GM23338 (cell line): Measurements from ENCODE around the gene APBA2. TPM values are rescaled to one million over a fixed set of nuclear protein-coding genes. Genes with fewer than 3 reads are reported as not detected.

Experiments
- ATAC-seq: fragments of 200-7000 bp; cut with Tn5 transposase; 3 replicates; pipeline ENCODE4 v1.9.1; 2020
- DNase-seq: peaks from one replicate; pipeline ENCODE4 v3.0.0-alpha.2; 2015; ENCODE audit warnings: low spot score
- H2AFZ ChIP-seq: fragments of 200-600 bp; sonication (generic); 2 replicates; pipeline ENCODE4 v1.8.0; 2016; ENCODE audit warnings: antibody characterized with exemption, mild to moderate bottlenecking, moderate library complexity
- H3F3A ChIP-seq: fragments of 200-600 bp; sonication (generic); replicated peaks from 2 replicates; pipeline ENCODE4 v1.8.0; 2017; ENCODE audit warnings: antibody characterized with exemption, mixed run types, low read depth
- H3K27ac ChIP-seq: fragments of 200-600 bp; sonication (generic); 2 replicates; pipeline ENCODE4 v1.6.1; 2016; ENCODE audit warnings: low read depth
- H3K27me3 ChIP-seq: fragments of 200-600 bp; sonication (generic); 2 replicates; pipeline ENCODE4 v1.8.0; 2016; ENCODE audit warnings: mild to moderate bottlenecking, mixed run types, moderate library complexity; ENCODE audit not compliant: insufficient read depth
- H3K36me3 ChIP-seq: fragments of 200-600 bp; sonication (generic); 2 replicates; pipeline ENCODE4 v1.8.0; 2016; ENCODE audit warnings: mild to moderate bottlenecking; ENCODE audit not compliant: insufficient read depth
- H3K4me1 ChIP-seq: fragments of 200-600 bp; sonication (generic); 2 replicates; pipeline ENCODE4 v1.8.0; 2016; ENCODE audit warnings: mild to moderate bottlenecking, moderate library complexity; ENCODE audit not compliant: insufficient read depth
- H3K4me2 ChIP-seq: fragments of 200-600 bp; sonication (generic); 2 replicates; pipeline ENCODE4 v1.7.1; 2017; ENCODE audit warnings: mixed run types
- H3K4me3 ChIP-seq: fragments of 200-600 bp; sonication (generic); 2 replicates; pipeline ENCODE4 v1.6.1; 2016; ENCODE audit warnings: mixed run types
- H3K79me2 ChIP-seq: fragments of 200-600 bp; sonication (generic); replicated peaks from 2 replicates; pipeline ENCODE4 v1.8.0; 2017; ENCODE audit warnings: mild to moderate bottlenecking; ENCODE audit not compliant: insufficient read depth
- H3K9me2 ChIP-seq: fragments of 200-600 bp; sonication (generic); 2 replicates; pipeline ENCODE4 v1.8.0; 2017; ENCODE audit not compliant: insufficient read depth
- H4K20me1 ChIP-seq: fragments of 200-600 bp; sonication (generic); replicated peaks from 2 replicates; pipeline ENCODE4 v1.8.0; 2017; ENCODE audit warnings: mild to moderate bottlenecking; ENCODE audit not compliant: insufficient read depth
- H3K27ac Mint-ChIP-seq: 2 replicates; pipeline ENCODE4 v1.8.0; 2020; ENCODE audit warnings: inconsistent platforms, mild to moderate bottlenecking, moderate library complexity, mixed read lengths
- H3K27me3 Mint-ChIP-seq: 3 replicates; pipeline ENCODE4 v1.8.0; 2022; ENCODE audit warnings: low read depth, mild to moderate bottlenecking, moderate library complexity, mixed read lengths, inconsistent platforms; ENCODE audit not compliant: insufficient read depth, poor library complexity
- H3K36me3 Mint-ChIP-seq: 3 replicates; pipeline ENCODE4 v1.8.0; 2021; ENCODE audit warnings: low read depth, mild to moderate bottlenecking, inconsistent platforms, moderate library complexity, mixed read lengths
- H3K4me1 Mint-ChIP-seq: 3 replicates; pipeline ENCODE4 v1.8.0; 2020; ENCODE audit warnings: mild to moderate bottlenecking, inconsistent platforms, mixed read lengths
- H3K4me3 Mint-ChIP-seq: 3 replicates; pipeline ENCODE4 v1.8.0; 2021; ENCODE audit warnings: moderate library complexity, mild to moderate bottlenecking, inconsistent platforms, mixed read lengths
- H3K9me3 Mint-ChIP-seq: 3 replicates; pipeline ENCODE4 v1.8.0; 2020; ENCODE audit warnings: moderate library complexity, mild to moderate bottlenecking, inconsistent platforms, mixed read lengths
- CREB1 ChIP-seq: fragments of 250-450 bp; sonication (Bioruptor Pico); IDR thresholded peaks from 2 replicates; pipeline ENCODE4 v1.5.0; 2020; ENCODE audit warnings: low read depth, mild to moderate bottlenecking, moderate library complexity
- EZH2 ChIP-seq: fragments of 200-600 bp; sonication (generic); IDR thresholded peaks from one replicate; pipeline ENCODE4 v1.8.0; 2017; ENCODE audit warnings: antibody characterized with exemption, mild to moderate bottlenecking, low read depth; ENCODE audit not compliant: unreplicated experiment
- NANOG ChIP-seq: IDR thresholded peaks from 2 replicates; pipeline ENCODE4 v1.6.1; 2016; ENCODE audit warnings: antibody characterized with exemption, borderline replicate concordance
- STAT1 ChIP-seq: IDR thresholded peaks from one replicate; pipeline ENCODE4 v1.6.1; 2016; ENCODE audit warnings: antibody characterized with exemption; ENCODE audit not compliant: unreplicated experiment
- ZNF331 ChIP-seq: fragments of 250-450 bp; sonication (Bioruptor Pico); IDR thresholded peaks from 2 replicates; pipeline ENCODE4 v1.5.0; 2020; ENCODE audit warnings: low read depth, mild to moderate bottlenecking, moderate library complexity
- polyA plus RNA-seq: library from polyadenylated mRNA; unstranded; fragments of >200 nt; fragmentation: Nextera tagmentation; extraction: Ambion mirVana; gene quantifications from 2 replicates; pipeline ENCODE4 v1.2.1, GENCODE V29; 2016
- total RNA-seq: library from RNA; depleted of rRNA; stranded (reverse); fragments of >200 nt; shearing (Covaris generic); gene quantifications from 2 replicates; pipeline ENCODE4 v1.2.3, GENCODE V29; 2014
- TF ChIP-seq, protein P1 (sequence below), 2 experiments: fragments of 200-600 bp in 1 of 2; sonication (generic) in 1 of 2; conservative IDR thresholded peaks; 2 replicates each; pipeline versions ENCODE4 v1.5.1 to v1.6.1; 2016 to 2017; ENCODE audit warnings: antibody characterized with exemption in 2 of 2, low read depth in 2 of 2, mild to moderate bottlenecking in 2 of 2, moderate library complexity in 1 of 2
- TF ChIP-seq, protein P2 (sequence below): IDR thresholded peaks from one replicate; pipeline ENCODE4 v1.6.1; 2018; ENCODE audit warnings: antibody characterized with exemption; ENCODE audit not compliant: unreplicated experiment
- TF ChIP-seq, protein P3 (sequence below): IDR thresholded peaks from 2 replicates; pipeline ENCODE4 v1.6.1; 2016; ENCODE audit warnings: antibody characterized with exemption

Gene APBA2
- total and polyA plus RNA-seq, 2 experiments from 2014 or later = 5.9 to 24.7 TPM

DNA sequence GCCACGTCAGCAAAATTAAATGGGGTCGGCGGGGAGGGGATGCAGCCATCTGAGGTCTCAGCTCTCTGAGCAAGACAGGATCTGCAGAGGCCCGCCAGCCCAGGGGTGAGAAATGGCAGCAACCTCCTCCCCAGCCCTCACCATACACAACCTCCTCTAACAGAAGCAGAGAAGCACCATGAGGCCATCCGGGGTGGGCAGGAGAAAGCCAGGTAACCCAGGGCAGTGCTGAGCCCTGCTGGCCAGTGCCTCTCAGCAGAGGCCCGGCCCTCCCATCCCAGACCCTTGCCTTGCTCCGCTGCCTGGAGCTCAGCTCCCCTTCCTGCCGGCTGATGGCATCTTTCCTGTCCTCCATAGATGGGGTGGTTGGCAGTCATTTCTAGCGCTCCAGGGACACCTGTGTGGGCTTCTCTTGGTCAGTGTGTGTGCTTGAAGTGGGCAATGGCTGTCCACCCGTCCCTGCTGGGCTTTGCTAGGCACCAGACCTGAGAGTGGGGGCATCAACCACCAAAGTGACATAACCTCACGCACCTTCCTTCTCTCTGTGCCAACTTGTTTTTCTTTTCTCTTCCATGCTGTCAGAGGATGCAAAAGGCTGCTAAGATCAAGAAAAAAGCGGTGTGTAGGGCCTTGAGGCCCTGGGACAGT, 208.0 kb downstream of the APBA2 start (continued):
- no peak for TF ChIP-seq NANOG
- no peak for TF ChIP-seq CREB1 (CRISPR knock-in tag)
- no peak for TF ChIP-seq STAT1
- TF ChIP-seq EZH2 = no peak
- TF ChIP-seq, protein P1, sequence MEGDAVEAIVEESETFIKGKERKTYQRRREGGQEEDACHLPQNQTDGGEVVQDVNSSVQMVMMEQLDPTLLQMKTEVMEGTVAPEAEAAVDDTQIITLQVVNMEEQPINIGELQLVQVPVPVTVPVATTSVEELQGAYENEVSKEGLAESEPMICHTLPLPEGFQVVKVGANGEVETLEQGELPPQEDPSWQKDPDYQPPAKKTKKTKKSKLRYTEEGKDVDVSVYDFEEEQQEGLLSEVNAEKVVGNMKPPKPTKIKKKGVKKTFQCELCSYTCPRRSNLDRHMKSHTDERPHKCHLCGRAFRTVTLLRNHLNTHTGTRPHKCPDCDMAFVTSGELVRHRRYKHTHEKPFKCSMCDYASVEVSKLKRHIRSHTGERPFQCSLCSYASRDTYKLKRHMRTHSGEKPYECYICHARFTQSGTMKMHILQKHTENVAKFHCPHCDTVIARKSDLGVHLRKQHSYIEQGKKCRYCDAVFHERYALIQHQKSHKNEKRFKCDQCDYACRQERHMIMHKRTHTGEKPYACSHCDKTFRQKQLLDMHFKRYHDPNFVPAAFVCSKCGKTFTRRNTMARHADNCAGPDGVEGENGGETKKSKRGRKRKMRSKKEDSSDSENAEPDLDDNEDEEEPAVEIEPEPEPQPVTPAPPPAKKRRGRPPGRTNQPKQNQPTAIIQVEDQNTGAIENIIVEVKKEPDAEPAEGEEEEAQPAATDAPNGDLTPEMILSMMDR (conservative IDR thresholded peaks at IDR 0.05; ENCODE audit: low read depth in 2 of 2) = no peak
- TF ChIP-seq, protein P2, sequence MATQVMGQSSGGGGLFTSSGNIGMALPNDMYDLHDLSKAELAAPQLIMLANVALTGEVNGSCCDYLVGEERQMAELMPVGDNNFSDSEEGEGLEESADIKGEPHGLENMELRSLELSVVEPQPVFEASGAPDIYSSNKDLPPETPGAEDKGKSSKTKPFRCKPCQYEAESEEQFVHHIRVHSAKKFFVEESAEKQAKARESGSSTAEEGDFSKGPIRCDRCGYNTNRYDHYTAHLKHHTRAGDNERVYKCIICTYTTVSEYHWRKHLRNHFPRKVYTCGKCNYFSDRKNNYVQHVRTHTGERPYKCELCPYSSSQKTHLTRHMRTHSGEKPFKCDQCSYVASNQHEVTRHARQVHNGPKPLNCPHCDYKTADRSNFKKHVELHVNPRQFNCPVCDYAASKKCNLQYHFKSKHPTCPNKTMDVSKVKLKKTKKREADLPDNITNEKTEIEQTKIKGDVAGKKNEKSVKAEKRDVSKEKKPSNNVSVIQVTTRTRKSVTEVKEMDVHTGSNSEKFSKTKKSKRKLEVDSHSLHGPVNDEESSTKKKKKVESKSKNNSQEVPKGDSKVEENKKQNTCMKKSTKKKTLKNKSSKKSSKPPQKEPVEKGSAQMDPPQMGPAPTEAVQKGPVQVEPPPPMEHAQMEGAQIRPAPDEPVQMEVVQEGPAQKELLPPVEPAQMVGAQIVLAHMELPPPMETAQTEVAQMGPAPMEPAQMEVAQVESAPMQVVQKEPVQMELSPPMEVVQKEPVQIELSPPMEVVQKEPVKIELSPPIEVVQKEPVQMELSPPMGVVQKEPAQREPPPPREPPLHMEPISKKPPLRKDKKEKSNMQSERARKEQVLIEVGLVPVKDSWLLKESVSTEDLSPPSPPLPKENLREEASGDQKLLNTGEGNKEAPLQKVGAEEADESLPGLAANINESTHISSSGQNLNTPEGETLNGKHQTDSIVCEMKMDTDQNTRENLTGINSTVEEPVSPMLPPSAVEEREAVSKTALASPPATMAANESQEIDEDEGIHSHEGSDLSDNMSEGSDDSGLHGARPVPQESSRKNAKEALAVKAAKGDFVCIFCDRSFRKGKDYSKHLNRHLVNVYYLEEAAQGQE = no peak
- TF ChIP-seq ZNF331 = no peak
- TF ChIP-seq, protein P3, sequence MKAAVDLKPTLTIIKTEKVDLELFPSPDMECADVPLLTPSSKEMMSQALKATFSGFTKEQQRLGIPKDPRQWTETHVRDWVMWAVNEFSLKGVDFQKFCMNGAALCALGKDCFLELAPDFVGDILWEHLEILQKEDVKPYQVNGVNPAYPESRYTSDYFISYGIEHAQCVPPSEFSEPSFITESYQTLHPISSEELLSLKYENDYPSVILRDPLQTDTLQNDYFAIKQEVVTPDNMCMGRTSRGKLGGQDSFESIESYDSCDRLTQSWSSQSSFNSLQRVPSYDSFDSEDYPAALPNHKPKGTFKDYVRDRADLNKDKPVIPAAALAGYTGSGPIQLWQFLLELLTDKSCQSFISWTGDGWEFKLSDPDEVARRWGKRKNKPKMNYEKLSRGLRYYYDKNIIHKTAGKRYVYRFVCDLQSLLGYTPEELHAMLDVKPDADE = no peak

DNA sequence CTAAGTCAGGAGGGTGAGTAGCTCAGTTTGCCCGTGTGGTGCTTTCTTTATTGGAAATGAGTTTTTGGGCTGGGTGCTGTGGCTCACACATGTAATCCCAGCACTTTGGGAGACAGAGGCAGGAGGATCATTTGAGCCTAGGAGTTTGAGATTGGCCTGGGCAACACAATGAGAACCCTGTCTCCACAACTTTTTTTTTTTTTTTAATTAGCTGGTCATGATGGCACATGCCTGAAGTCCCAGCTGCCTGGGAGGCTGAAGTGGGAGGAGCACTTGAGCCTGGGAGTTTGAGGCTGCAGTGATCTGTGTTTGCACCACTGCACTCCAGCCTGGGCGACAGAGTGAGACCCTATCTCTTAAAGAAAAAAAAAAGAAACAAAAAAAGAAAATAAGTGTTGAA, 208.9 kb downstream of the APBA2 start:
- Histone ChIP-seq H3K27ac (no peak overlapping the region), H3K79me2 (no peaks in the 10 kb centered on the region), H3K27me3 (no peaks in the 10 kb centered on the region), H4K20me1 (no peaks in the 10 kb centered on the region), H3K4me3 (no peak overlapping the region), H3K4me1 (no peaks in the 10 kb centered on the region; the same call in 1 of the 2 replicates), H3K4me2 (no peak overlapping the region), H3F3A (no peaks in the 10 kb centered on the region), H3K36me3 (no peaks in the 10 kb centered on the region), H3K9me2 (no peaks in the 10 kb centered on the region), H2AFZ (no peak overlapping the region)
- H3K36me3 Mint-ChIP-seq = no peaks in the 10 kb centered on the region
- no peak for TF ChIP-seq NANOG
- H3K27ac Mint-ChIP-seq = no peak overlapping the region; the same call in 1 of the 2 replicates
- DNase-seq (no peak), ATAC-seq (no peak)
- no peak overlapping the region for H3K4me3 Mint-ChIP-seq
- peaks cover 15% of the 10 kb centered on the region for H3K27me3 Mint-ChIP-seq
- peaks cover 26% of the 10 kb centered on the region for H3K4me1 Mint-ChIP-seq
- H3K9me3 Mint-ChIP-seq = no peaks in the 10 kb centered on the region
